NOMO-1 (cell line): ENCODE results near the gene ANAPC16.
"Not testable (repeated sequence)": the region's sequence is repeated elsewhere in the genome, so short reads cannot be mapped to it uniquely, and the experiment has no call there.

Experiments used
- DNase-seq, 2 experiments: peaks; one replicate each; lab custom pipeline; 2025; ENCODE audit not compliant: unreplicated experiment in 2 of 2; lab: John Stamatoyannopoulos, UW

Gene ANAPC16

GRCh38 chr10:72241691-72242252 lies 26.0 kb downstream of the ANAPC16 start:
- no peak for DNase-seq

- DNase-seq: no peak
Measured at GRCh38 chr10:72242675-72243074, 26.9 kb downstream of the ANAPC16 start.

GRCh38 chr10:72243822-72244437 lies 28.1 kb downstream of the ANAPC16 start:
- DNase-seq: no peak

GRCh38 chr10:72244573-72245038 lies 28.8 kb downstream of the ANAPC16 start:
- no peak for DNase-seq

GRCh38 chr10:72245949-72246525 lies 30.2 kb downstream of the ANAPC16 start:
- no peak for DNase-seq

- peak; percentile 67 to 70 for DNase-seq
Measured at GRCh38 chr10:72248468-72249151, 32.8 kb downstream of the ANAPC16 start.

GRCh38 chr10:72249176-72249862 lies 33.5 kb downstream of the ANAPC16 start:
- DNase-seq: not testable (repeated sequence)

GRCh38 chr10:72250666-72251065 lies 34.9 kb downstream of the ANAPC16 start:
- DNase-seq: no peak

GRCh38 chr10:72251635-72252034 lies 35.8 kb downstream of the ANAPC16 start:
- DNase-seq: no peak

GRCh38 chr10:72252972-72253371 lies 37.2 kb downstream of the ANAPC16 start:
- DNase-seq: no peak

- no peak for DNase-seq
Measured at GRCh38 chr10:72253578-72253977, 37.8 kb downstream of the ANAPC16 start.

GRCh38 chr10:72254813-72255568 lies 39.2 kb downstream of the ANAPC16 start:
- DNase-seq: peak; percentile 58 to 67

GRCh38 chr10:72255977-72256729 lies 40.3 kb downstream of the ANAPC16 start:
- no peak for DNase-seq

GRCh38 chr10:72257051-72257892 lies 41.5 kb downstream of the ANAPC16 start:
- peak in 1 of 2 experiments; percentile 78 for DNase-seq

GRCh38 chr10:72258617-72259016 lies 42.8 kb downstream of the ANAPC16 start:
- no peak for DNase-seq

- DNase-seq: no peak
Measured at GRCh38 chr10:72259491-72260238, 43.9 kb downstream of the ANAPC16 start.

GRCh38 chr10:72260239-72260975 lies 44.6 kb downstream of the ANAPC16 start:
- DNase-seq: peak; percentile 58 to 67
